ENCODE measurements around the gene LRCH3.

GRCh38 chr3:197809356-197810020, 18.4 kb downstream of the LRCH3 start:
- no peak for TF ChIP-seq ELK1 (IDR thresholded peaks at IDR 0.05; ENCODE audit: low read depth, low read length)
- no peak for TF ChIP-seq POLR2A (IDR thresholded peaks at IDR 0.05; ENCODE audit: low read length)

All from A549 (cell line).